BLaER1 treated with 17β-estradiol and CSF1 and Interleukin-3, amounts not matched to agents 10 nM and 100 nM (cell line): Measurements from ENCODE around the gene PGAP1.

Experiments used
- H3K27ac ChIP-seq, 11 experiments: shearing (Covaris generic); formaldehyde crosslinking; 2 replicates each; pipeline ENCODE4 v1.8.1; 2022
- H3K27me3 ChIP-seq, 11 experiments: shearing (Covaris generic); formaldehyde crosslinking; 2 replicates each; pipeline ENCODE4 v1.8.1; 2022
- H3K36me3 ChIP-seq, 11 experiments: shearing (Covaris generic); formaldehyde crosslinking; 2 replicates each; pipeline ENCODE4 v1.8.1; 2022
- H3K4me1 ChIP-seq, 10 experiments: shearing (Covaris generic); formaldehyde crosslinking; 2 replicates each; pipeline ENCODE4 v1.8.1; 2022
- H3K4me2 ChIP-seq, 11 experiments: shearing (Covaris generic); formaldehyde crosslinking; 2 replicates each; pipeline ENCODE4 v1.8.1; 2022
- H3K4me3 ChIP-seq, 10 experiments: shearing (Covaris generic); formaldehyde crosslinking; 2 replicates each; pipeline ENCODE4 v1.8.1; 2022
- H3K9ac ChIP-seq, 11 experiments: shearing (Covaris generic); formaldehyde crosslinking; 2 replicates each; pipeline ENCODE4 v1.8.1; 2022
- H3K9me3 ChIP-seq, 11 experiments: shearing (Covaris generic); formaldehyde crosslinking; replicated peaks in 1 of 11; 2 replicates each; pipeline ENCODE4 v1.8.1; 2022
- H4K20me1 ChIP-seq, 11 experiments: shearing (Covaris generic); formaldehyde crosslinking; 2 replicates each; pipeline ENCODE4 v1.8.1; 2022
- Cebpa-rat ChIP-seq, 11 experiments: shearing (Covaris generic); IDR thresholded peaks; 2 replicates each; pipeline ENCODE4 v1.8.1; 2022

PGAP1 gene

GRCh38 chr2:196845371-196845770, 81.1 kb downstream of the PGAP1 start:
- Histone ChIP-seq H3K4me2 (no peak overlapping the region), H3K27me3 (no peaks in the 10 kb centered on the region), H3K4me1 (peaks cover 0 to 14% (median 0%) of the 10 kb centered on the region in 10 experiments; a peak in 5 of 20 replicates), H3K4me3 (no peak overlapping the region), H3K27ac (no peak overlapping the region), H3K9me3 (no peaks in the 10 kb centered on the region), H4K20me1 (no peaks in the 10 kb centered on the region), H3K36me3 (peaks cover 0 to 11% (median 5%) of the 10 kb centered on the region in 11 experiments; a peak in 8 of 22 replicates), H3K9ac (no peak overlapping the region)
- TF ChIP-seq Cebpa-rat (IDR thresholded peaks at IDR 0.05), result no peak

GRCh38 chr2:196840171-196840570, 86.3 kb downstream of the PGAP1 start:
- no peak overlapping the region for H3K27ac ChIP-seq
- H3K4me1 ChIP-seq, result peaks cover 0 to 21% (median 0%) of the 10 kb centered on the region in 10 experiments; a peak in 5 of 20 replicates
- no peaks in the 10 kb centered on the region for H4K20me1 ChIP-seq
- no peak for TF ChIP-seq Cebpa-rat (IDR thresholded peaks at IDR 0.05)
- H3K9ac ChIP-seq, result no peak overlapping the region
- no peaks in the 10 kb centered on the region for H3K27me3 ChIP-seq
- peaks cover 0 to 20% (median 5%) of the 10 kb centered on the region in 11 experiments; a peak in 10 of 22 replicates for H3K36me3 ChIP-seq
- peak overlapping the region in 2 of 11 experiments; percentile 31 to 48; a peak in 3 of 22 replicates for H3K4me2 ChIP-seq
- H3K4me3 ChIP-seq, result no peak overlapping the region
- H3K9me3 ChIP-seq, result no peaks in the 10 kb centered on the region

- TF ChIP-seq Cebpa-rat (IDR thresholded peaks at IDR 0.05), result no peak
- H3K36me3 ChIP-seq, result peaks cover 0 to 20% (median 5%) of the 10 kb centered on the region in 11 experiments; a peak in 10 of 22 replicates
Measured at GRCh38 chr2:196839574-196839973, 86.9 kb downstream of the PGAP1 start.

DNA sequence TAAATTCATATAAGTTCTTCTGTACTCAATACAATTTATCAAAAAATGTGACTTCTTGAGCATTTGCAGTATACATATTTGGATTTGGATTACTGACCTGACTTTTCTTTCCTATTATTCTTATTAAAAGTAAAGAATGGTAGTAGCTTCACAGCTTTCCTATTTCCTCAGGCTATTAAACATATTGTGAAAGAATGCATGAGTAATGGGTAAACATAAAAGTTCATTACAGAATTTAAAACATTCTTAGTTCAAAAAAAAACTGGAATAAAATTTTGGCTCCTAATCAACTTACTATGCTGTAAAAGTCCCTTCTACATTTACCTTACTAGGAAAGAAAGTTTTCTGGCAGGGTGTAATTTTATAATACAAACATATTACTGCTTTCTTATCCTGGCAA, 90.1 kb downstream of the PGAP1 start:
- no peak for TF ChIP-seq Cebpa-rat (IDR thresholded peaks at IDR 0.05)
- peaks cover 0 to 19% (median 0%) of the 10 kb centered on the region in 10 experiments; a peak in 5 of 20 replicates for H3K4me1 ChIP-seq
- H3K9ac ChIP-seq, result no peak overlapping the region
- no peaks in the 10 kb centered on the region for H3K27me3 ChIP-seq
- no peaks in the 10 kb centered on the region for H4K20me1 ChIP-seq
- no peak overlapping the region for H3K4me2 ChIP-seq
- no peaks in the 10 kb centered on the region for H3K9me3 ChIP-seq
- H3K36me3 ChIP-seq, result peaks cover 0 to 12% (median 0%) of the 10 kb centered on the region in 11 experiments; a peak in 4 of 22 replicates
- H3K27ac ChIP-seq, result no peak overlapping the region
- H3K4me3 ChIP-seq, result no peak overlapping the region

More at GRCh38 chr2:196839574-196839973, 86.9 kb downstream of the PGAP1 start:
- Histone ChIP-seq H3K4me3 (no peak overlapping the region), H3K4me1 (peaks cover 0 to 21% (median 0%) of the 10 kb centered on the region in 10 experiments; a peak in 5 of 20 replicates), H3K27ac (no peak overlapping the region), H3K27me3 (no peaks in the 10 kb centered on the region), H3K9me3 (no peaks in the 10 kb centered on the region), H4K20me1 (no peaks in the 10 kb centered on the region), H3K9ac (no peak overlapping the region), H3K4me2 (0 out of 22 replicates have a peak overlapping the region, but pooled peaks of 1 of the 11 experiments have one; percentile 7)

- Histone ChIP-seq H4K20me1 (no peaks in the 10 kb centered on the region), H3K4me1 (no peaks in the 10 kb centered on the region), H3K36me3 (no peaks in the 10 kb centered on the region), H3K9me3 (no peaks in the 10 kb centered on the region), H3K9ac (no peak overlapping the region), H3K27me3 (no peaks in the 10 kb centered on the region), H3K27ac (no peak overlapping the region), H3K4me3 (no peak overlapping the region), H3K4me2 (no peak overlapping the region)
- no peak for TF ChIP-seq Cebpa-rat (IDR thresholded peaks at IDR 0.05)
Measured at GRCh38 chr2:196830701-196831100, 95.8 kb downstream of the PGAP1 start.

DNA sequence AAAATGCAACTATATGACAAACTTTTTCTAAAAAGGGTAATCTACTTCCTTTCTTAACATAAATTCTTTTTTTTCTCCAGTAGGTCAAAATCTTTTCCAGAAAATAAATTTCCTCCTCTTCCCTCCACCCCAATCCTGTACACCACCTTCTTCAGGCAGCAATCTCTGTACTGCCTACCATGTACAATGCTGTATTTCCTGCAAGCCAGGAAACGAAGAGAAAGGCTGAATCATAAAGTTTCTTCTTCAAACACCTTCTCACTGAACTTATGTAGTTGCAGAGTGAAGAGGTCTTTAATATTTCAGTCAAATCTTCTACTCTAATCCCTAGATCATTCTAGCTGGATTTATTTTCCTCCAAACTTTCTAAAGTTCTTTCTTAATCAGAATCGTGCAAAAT, 99.2 kb downstream of the PGAP1 start:
- Histone ChIP-seq H3K4me1 (peaks cover 0 to 14% (median 0%) of the 10 kb centered on the region in 10 experiments; a peak in 3 of 20 replicates), H3K36me3 (no peaks in the 10 kb centered on the region), H3K9me3 (no peaks in the 10 kb centered on the region), H4K20me1 (no peaks in the 10 kb centered on the region), H3K27ac (no peak overlapping the region), H3K4me2 (no peak overlapping the region), H3K27me3 (no peaks in the 10 kb centered on the region), H3K4me3 (no peak overlapping the region), H3K9ac (no peak overlapping the region)
- TF ChIP-seq Cebpa-rat (IDR thresholded peaks at IDR 0.05), result no peak

DNA sequence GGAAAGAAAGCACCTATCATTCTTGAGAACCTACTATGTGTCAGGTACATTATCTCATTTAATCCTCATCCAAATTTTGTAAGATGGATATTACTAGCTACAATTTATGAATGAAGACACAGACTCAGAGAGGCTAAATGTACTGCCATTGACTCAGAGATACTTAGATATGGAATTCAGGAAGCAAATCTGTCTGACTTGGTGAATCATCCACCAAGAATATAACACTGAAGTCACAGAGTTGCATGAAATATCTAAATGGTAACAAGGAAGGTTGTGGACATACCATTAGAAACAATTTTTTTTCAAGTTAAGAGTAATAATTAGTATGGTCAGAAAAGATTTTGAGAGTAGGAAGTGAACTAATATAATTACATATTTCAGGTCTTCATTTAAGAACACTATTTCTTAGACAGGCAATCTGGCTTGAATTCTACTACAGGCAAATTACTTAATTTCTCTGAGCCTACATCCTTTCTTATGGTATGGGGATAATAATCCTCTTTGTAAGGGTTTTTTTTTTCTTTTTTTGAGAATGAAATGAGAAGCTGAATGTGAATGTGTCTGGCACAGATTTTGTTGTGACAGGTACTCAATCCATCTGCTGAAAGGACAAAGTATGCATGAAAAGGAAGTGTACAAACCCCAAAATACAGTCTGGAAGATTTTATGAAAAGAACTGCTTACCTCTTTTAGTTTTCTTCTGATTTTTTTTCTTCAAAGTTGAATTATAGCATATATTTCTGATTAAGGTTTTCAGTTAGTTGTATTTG, 102.6 kb downstream of the PGAP1 start:
- Histone ChIP-seq H3K27me3 (no peaks in the 10 kb centered on the region), H3K4me1 (peaks cover 0 to 14% (median 0%) of the 10 kb centered on the region in 10 experiments; a peak in 3 of 20 replicates), H3K4me2 (no peak overlapping the region; a peak in 1 of 22 replicates), H3K4me3 (no peak overlapping the region), H3K36me3 (no peaks in the 10 kb centered on the region), H4K20me1 (no peaks in the 10 kb centered on the region), H3K9ac (no peak overlapping the region), H3K27ac (no peak overlapping the region), H3K9me3 (peaks cover 0 to 16% (median 5%) of the 10 kb centered on the region in 11 experiments; a peak in 10 of 22 replicates)
- no peak for TF ChIP-seq Cebpa-rat (IDR thresholded peaks at IDR 0.05)

DNA sequence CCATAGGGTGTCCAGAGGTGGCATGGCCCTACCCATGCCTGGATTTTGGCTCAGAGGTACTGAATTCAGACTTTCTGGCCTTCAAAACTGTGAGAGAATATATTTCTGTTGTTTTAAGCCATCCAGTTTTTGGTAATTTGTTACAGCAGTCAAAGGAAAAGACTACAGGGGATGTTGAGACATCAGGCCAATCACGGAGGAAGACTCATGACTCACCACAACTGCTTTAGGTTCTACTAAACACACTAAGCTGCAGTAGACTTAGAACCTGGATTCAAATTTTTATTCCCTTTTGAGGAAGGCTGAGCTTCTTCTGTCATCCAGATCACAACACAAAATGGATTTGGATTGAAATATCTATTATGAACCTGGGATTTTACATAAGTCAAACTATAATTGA, 105.3 kb downstream of the PGAP1 start:
- Histone ChIP-seq H3K36me3 (no peaks in the 10 kb centered on the region; a peak in 1 of 22 replicates), H3K9ac (no peak overlapping the region), H4K20me1 (no peaks in the 10 kb centered on the region), H3K9me3 (peaks cover 22 to 44% (median 33%) of the 10 kb centered on the region in 11 experiments), H3K4me3 (no peak overlapping the region), H3K27me3 (no peaks in the 10 kb centered on the region), H3K27ac (no peak overlapping the region), H3K4me2 (no peak overlapping the region), H3K4me1 (peaks cover 0 to 14% (median 0%) of the 10 kb centered on the region in 10 experiments; a peak in 3 of 20 replicates)
- no peak for TF ChIP-seq Cebpa-rat (IDR thresholded peaks at IDR 0.05)

- Histone ChIP-seq H3K4me1 (no peaks in the 10 kb centered on the region), H3K4me2 (no peak within 1 kb of the TSS), H3K9me3 (peaks cover 0 to 4% (median 0%) of the 10 kb centered on the region in 11 experiments; a peak in 1 of 22 replicates), H3K9ac (no peak within 1 kb of the TSS), H3K27me3 (no peaks in the 10 kb centered on the region), H4K20me1 (no peaks in the 10 kb centered on the region), H3K27ac (no peak within 1 kb of the TSS), H3K36me3 (no peaks in the 10 kb centered on the region), H3K4me3 (no peak within 1 kb of the TSS)
- TF ChIP-seq Cebpa-rat (IDR thresholded peaks at IDR 0.05), result no peak
Measured at GRCh38 chr2:196809260-196809659, 117.2 kb downstream of the PGAP1 start, which contains the start of gene C2orf66. Gene C2orf66, minus strand, starts transcription at chr2:196809355. Its CDS starts 19 bp downstream, at chr2:196809336.
